Central memory CD4-positive, alpha-beta T cell (primary cell): ENCODE measurements around the gene HAPLN1.

Source experiments
- DNase-seq: peaks from one replicate; pipeline ENCODE4 v3.0.0; 2022

Gene HAPLN1

GRCh38 chr5:83633285-83633684 lies 87.4 kb downstream of the HAPLN1 start:
- no peak for DNase-seq

GRCh38 chr5:83632874-83633273 lies 87.8 kb downstream of the HAPLN1 start:
- DNase-seq: no peak

- no peak for DNase-seq
These were observed 92.3 kb downstream of the HAPLN1 start for GRCh38 chr5:83628360-83628759.

GRCh38 chr5:83614841-83615240 lies 105.8 kb downstream of the HAPLN1 start:
- DNase-seq: no peak

- no peak for DNase-seq
These were observed 112.5 kb downstream of the HAPLN1 start for GRCh38 chr5:83608122-83608521.

- no peak for DNase-seq
These were observed 125.4 kb downstream of the HAPLN1 start for GRCh38 chr5:83595217-83595616.

- no peak for DNase-seq
These were observed 129.7 kb downstream of the HAPLN1 start for GRCh38 chr5:83590966-83591365.

GRCh38 chr5:83589786-83590185 lies 130.9 kb downstream of the HAPLN1 start:
- DNase-seq: no peak
